HEK293 (cell line): ENCODE results near the gene DGKH.

Source experiments
- ATF2 ChIP-seq: fragments of 450-650 bp; formaldehyde crosslinking; IDR thresholded peaks from 2 replicates; pipeline ENCODE4 v1.5.1; 2016; ENCODE audit warnings: missing biosample characterization, missing genetic modification characterization, low read depth
- CTCF ChIP-seq: fragments of 450-650 bp; formaldehyde crosslinking; IDR thresholded peaks from 2 replicates; pipeline ENCODE4 v1.5.1; 2016; ENCODE audit warnings: missing biosample characterization, missing genetic modification characterization
- MZF1 ChIP-seq: fragments of 450-650 bp; formaldehyde crosslinking; IDR thresholded peaks from 2 replicates; pipeline ENCODE4 v1.5.1; 2017; ENCODE audit warnings: missing biosample characterization, missing genetic modification characterization, borderline replicate concordance
- SCRT2 ChIP-seq: fragments of 450-650 bp; formaldehyde crosslinking; IDR thresholded peaks from 2 replicates; pipeline ENCODE4 v1.5.1; 2016; ENCODE audit warnings: missing biosample characterization, missing genetic modification characterization
- YY2 ChIP-seq: fragments of 450-650 bp; formaldehyde crosslinking; IDR thresholded peaks from 2 replicates; pipeline ENCODE4 v1.5.1; 2016; ENCODE audit warnings: missing biosample characterization, missing genetic modification characterization
- ZBTB20 ChIP-seq: fragments of 450-650 bp; formaldehyde crosslinking; IDR thresholded peaks from 2 replicates; pipeline ENCODE4 v1.5.1; 2016; ENCODE audit warnings: missing biosample characterization, missing genetic modification characterization
- ZFP41 ChIP-seq: fragments of 450-650 bp; formaldehyde crosslinking; IDR thresholded peaks from 2 replicates; pipeline ENCODE4 v1.5.1; 2016; ENCODE audit warnings: missing biosample characterization, missing genetic modification characterization, borderline replicate concordance
- ZNF138 ChIP-seq: fragments of 450-650 bp; formaldehyde crosslinking; IDR thresholded peaks from 2 replicates; pipeline ENCODE4 v1.5.1; 2016; ENCODE audit warnings: missing biosample characterization, missing genetic modification characterization, borderline replicate concordance
- ZNF2 ChIP-seq: fragments of 450-650 bp; formaldehyde crosslinking; IDR thresholded peaks from 2 replicates; pipeline ENCODE4 v1.5.1; 2016; ENCODE audit warnings: missing biosample characterization, missing genetic modification characterization
- ZNF701 ChIP-seq: fragments of 450-650 bp; formaldehyde crosslinking; IDR thresholded peaks from 2 replicates; pipeline ENCODE4 v1.5.1; 2016; ENCODE audit warnings: missing biosample characterization, missing genetic modification characterization
- ZNF830 ChIP-seq: fragments of 450-650 bp; IDR thresholded peaks from 2 replicates; pipeline ENCODE4 v1.5.0; 2018; ENCODE audit warnings: missing biosample characterization, missing genetic modification characterization, low read depth, mild to moderate bottlenecking, moderate library complexity

DNA sequence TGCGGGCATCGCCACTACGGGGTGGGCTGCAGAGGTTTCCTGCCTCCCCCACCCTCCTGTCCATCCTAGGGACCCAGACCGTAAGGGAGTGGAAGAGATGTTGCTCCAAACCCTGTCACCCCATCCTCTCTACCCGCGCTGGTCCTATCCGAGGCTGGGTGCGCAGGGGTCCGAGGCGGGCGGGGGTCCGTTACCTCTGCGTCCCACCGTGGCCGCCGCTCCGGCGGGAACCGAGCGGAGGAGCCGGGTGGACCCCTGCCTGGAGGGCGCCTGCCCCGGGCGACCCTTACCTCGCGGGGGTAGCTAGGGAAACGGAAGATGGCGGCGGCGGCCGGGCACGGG, at the start of gene DGKH:
- no peak for TF ChIP-seq ZFP41
- TF ChIP-seq CTCF: no peak
- no peak for TF ChIP-seq ZNF138 (tag by site-specific recombination)
- peak; percentile 37; the same call in 1 of the 2 replicates for TF ChIP-seq ZBTB20 (tag by site-specific recombination)
- no peak for TF ChIP-seq ZNF2 (tag by site-specific recombination)
- no peak for TF ChIP-seq ZNF830 (tag by site-specific recombination)
- no peak for TF ChIP-seq ZNF701 (tag by site-specific recombination)
- no peak for TF ChIP-seq SCRT2 (tag by site-specific recombination)
- TF ChIP-seq ATF2 (tag by site-specific recombination): no peak
- no peak for TF ChIP-seq MZF1 (tag by site-specific recombination)
- TF ChIP-seq YY2 (tag by site-specific recombination): no peak
